Kidney tubule cell (primary cell): ENCODE data around the gene RANBP10.

ENCODE experiments used
- DNase-seq: peaks from one replicate; pipeline ENCODE4 v3.0.0-alpha.2; 2018; ENCODE audit warnings: low spot score

Gene RANBP10

GRCh38 chr16:67825906-67826305 lies 19.5 kb upstream of the RANBP10 start:
- DNase-seq, result no peak

GRCh38 chr16:67825119-67825518 lies 18.8 kb upstream of the RANBP10 start:
- DNase-seq, result no peak

GRCh38 chr16:67822511-67822910 lies 16.2 kb upstream of the RANBP10 start:
- DNase-seq, result no peak

GRCh38 chr16:67820608-67821259 lies 14.4 kb upstream of the RANBP10 start:
- DNase-seq, result no peak

GRCh38 chr16:67814567-67814966 lies 8.2 kb upstream of the RANBP10 start:
- no peak for DNase-seq

- DNase-seq, result no peak
Measured at GRCh38 chr16:67811899-67812298, 5.5 kb upstream of the RANBP10 start.

GRCh38 chr16:67807148-67807682 lies 855 bp upstream of the RANBP10 start:
- no peak for DNase-seq

GRCh38 chr16:67805718-67806427 lies 487 bp downstream of the RANBP10 start:
- DNase-seq, result no peak

- DNase-seq, result no peak
Measured at GRCh38 chr16:67804853-67805542, 1.4 kb downstream of the RANBP10 start.

- no peak for DNase-seq
Measured at GRCh38 chr16:67803894-67804293, 2.5 kb downstream of the RANBP10 start.

GRCh38 chr16:67801883-67802282 lies 4.5 kb downstream of the RANBP10 start:
- no peak for DNase-seq

- DNase-seq, result no peak
Measured at GRCh38 chr16:67801241-67801640, 5.1 kb downstream of the RANBP10 start.

GRCh38 chr16:67800338-67800926 lies 5.9 kb downstream of the RANBP10 start:
- no peak for DNase-seq

- no peak for DNase-seq
Measured at GRCh38 chr16:67796099-67796718, 10.2 kb downstream of the RANBP10 start.

- DNase-seq, result no peak
Measured at GRCh38 chr16:67790071-67790470, 16.3 kb downstream of the RANBP10 start.

GRCh38 chr16:67786491-67786890 lies 19.9 kb downstream of the RANBP10 start:
- DNase-seq, result no peak

- no peak for DNase-seq
Measured at GRCh38 chr16:67783353-67783725, 23.0 kb downstream of the RANBP10 start.

- DNase-seq, result no peak
Measured at GRCh38 chr16:67782567-67783352, 23.6 kb downstream of the RANBP10 start.

- no peak for DNase-seq
Measured at GRCh38 chr16:67781565-67781921, 24.8 kb downstream of the RANBP10 start.

- DNase-seq, result no peak
Measured at GRCh38 chr16:67780847-67781564, 25.4 kb downstream of the RANBP10 start.
